ENCODE measurements around the gene IRAK1.
A peak's percentile ranks its signal among the peaks of the same experiment; 100 is the strongest.
"Not testable (repeated sequence)": the region's sequence is repeated elsewhere in the genome, so short reads cannot be mapped to it uniquely, and the experiment has no call there.

IRAK1 gene

DNA sequence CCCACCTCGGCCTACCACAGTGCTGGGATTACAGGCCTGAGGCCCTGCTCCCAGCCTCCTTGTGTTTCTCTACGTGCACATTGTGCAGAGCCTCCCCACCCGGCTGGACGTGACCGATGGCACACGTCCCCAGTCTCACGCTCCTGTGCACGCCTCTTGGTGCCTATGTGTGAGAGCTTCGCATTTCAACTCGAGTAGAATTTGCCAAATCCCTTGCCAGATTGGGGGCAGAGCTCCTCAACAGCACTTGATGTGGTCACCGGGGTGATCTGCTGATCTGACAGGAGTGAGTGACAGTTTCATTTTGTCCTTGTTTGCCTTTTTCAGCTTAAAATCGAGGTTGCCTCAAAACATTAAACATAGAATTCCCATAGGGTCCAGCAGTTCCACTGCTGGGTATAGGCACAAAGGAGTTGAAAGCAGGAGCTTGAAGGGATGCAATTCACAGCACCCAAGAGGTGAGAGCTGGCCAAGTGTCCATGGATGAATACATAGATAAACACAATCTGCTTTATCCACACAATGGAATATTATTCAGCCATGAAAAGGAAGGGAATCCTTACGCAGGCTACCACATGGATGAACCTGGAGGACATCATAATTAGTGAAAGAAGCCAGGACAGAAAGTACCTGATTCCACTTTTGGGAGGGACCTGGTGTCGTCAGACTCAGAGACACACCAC is 29.6 kb downstream of the IRAK1 start:
- no peaks in the 10 kb centered on the region for H3K36me3 ChIP-seq (ENCODE audit: control insufficient read depth, low read depth, low read length)
- no peak overlapping the region for H3K9ac ChIP-seq (ENCODE audit: low read length)
- no peak overlapping the region for H3K4me3 ChIP-seq (ENCODE audit: low read length)
- H3K27ac ChIP-seq (ENCODE audit: low read length) = no peak overlapping the region
- no peaks in the 10 kb centered on the region for H3K4me1 ChIP-seq (ENCODE audit: control insufficient read depth, low read depth, low read length)
- H3K27me3 ChIP-seq (ENCODE audit: control insufficient read depth, insufficient read depth, low read length) = no peaks in the 10 kb centered on the region
- H3K9me3 ChIP-seq (ENCODE audit: control insufficient read depth, low read depth, low read length) = peaks cover 11% of the 10 kb centered on the region

DNA sequence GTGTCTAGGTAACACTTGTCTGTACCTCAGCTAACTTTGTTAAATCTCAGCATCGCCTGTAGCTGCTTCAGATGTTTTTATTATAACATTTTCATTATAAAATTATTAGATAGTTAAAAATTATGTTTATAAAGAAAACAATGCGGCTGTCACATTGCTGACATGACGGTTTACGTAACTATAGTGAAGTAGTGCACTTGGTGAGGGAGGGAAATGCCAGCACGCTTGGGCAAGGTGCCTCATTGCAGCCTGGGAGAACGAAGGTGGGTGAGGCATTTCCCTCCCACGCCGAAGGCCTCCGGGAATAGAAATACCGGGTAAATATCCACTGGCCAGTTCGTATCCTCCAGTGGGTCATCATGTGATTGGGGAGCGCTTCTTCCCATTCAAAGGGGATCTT is 31.2 kb downstream of the IRAK1 start:
- Histone ChIP-seq H3K36me3 (ENCODE audit: control insufficient read depth, low read depth, low read length) (no peaks in the 10 kb centered on the region), H3K9me3 (ENCODE audit: control insufficient read depth, low read depth, low read length) (peaks cover 13% of the 10 kb centered on the region), H3K27me3 (ENCODE audit: control insufficient read depth, insufficient read depth, low read length) (no peaks in the 10 kb centered on the region), H3K4me3 (ENCODE audit: low read length) (no peak overlapping the region), H3K9ac (ENCODE audit: low read length) (no peak overlapping the region), H3K27ac (ENCODE audit: low read length) (no peak overlapping the region), H3K4me1 (ENCODE audit: control insufficient read depth, low read depth, low read length) (no peaks in the 10 kb centered on the region)

DNA sequence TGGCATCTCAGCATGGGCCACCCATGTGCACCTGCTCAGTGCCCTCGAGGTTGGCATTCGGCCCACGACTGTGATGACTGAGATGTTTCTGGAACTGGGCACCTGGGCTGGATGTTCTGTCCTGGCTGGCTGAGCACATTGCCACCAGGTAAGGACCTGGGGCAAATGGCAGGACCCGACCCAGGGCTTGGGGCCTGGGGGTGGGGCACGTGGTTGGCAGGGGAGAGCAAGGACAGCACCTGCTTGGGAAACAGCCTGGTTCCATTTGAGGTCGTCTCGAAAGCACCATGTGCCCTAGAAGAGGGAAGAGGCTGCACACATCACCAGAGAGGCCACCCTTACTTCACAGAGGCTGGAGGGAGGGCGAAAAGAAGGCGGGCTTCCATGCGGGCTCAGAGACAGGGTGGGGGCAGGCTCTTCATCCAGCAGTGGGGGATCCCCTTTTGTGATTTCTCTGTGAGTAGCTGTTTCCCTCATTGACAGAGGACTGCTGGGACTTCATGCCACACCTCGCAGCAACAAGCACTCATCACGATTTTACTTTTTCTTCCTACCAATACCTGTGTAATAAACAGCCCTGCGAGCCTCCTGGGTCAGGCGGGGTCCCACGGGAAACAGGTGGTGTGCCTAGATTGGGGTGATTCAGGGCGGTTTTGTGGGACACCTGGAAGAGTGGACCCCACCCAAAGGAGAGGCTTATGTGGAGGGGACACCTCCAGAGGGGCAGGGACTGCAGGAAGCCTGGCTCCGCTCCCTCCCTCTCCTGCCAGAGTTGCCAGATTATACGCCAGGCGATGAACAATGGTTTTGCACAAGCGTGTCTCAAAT is 35.1 kb downstream of the IRAK1 start:
- Histone ChIP-seq H3K27ac (ENCODE audit: low read length) (no peak overlapping the region), H3K9me3 (ENCODE audit: control insufficient read depth, low read depth, low read length) (peaks cover 5% of the 10 kb centered on the region), H3K9ac (ENCODE audit: low read length) (no peak overlapping the region), H3K36me3 (ENCODE audit: control insufficient read depth, low read depth, low read length) (no peaks in the 10 kb centered on the region), H3K4me1 (ENCODE audit: control insufficient read depth, low read depth, low read length) (no peaks in the 10 kb centered on the region), H3K27me3 (ENCODE audit: control insufficient read depth, insufficient read depth, low read length) (no peaks in the 10 kb centered on the region), H3K4me3 (ENCODE audit: low read length) (no peak overlapping the region)

DNA sequence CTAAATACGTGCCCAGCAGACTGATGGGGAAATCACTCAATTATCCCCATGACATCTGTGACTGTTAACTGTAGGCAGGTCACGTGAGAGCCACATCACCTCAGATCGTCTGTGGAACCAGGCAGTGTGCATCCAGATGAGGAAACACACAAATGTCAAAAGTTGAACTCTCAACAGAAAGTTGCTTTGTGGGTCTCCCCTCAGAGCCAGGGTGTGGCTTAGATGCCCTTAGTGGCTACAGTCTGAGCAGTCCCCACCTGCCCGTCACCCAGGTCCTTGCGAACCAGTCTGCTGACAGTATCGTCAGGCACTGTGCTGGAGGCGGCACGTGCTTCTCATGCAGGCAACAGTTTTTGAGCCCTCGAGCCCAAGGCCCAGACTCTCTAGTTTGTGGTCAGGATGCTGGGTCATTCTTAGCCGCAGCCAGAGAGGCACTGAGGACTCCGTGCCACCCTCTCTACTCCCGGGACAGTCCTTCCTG is 36.3 kb downstream of the IRAK1 start:
- Histone ChIP-seq H3K4me3 (ENCODE audit: low read length) (no peak overlapping the region), H3K27ac (ENCODE audit: low read length) (no peak overlapping the region), H3K27me3 (ENCODE audit: control insufficient read depth, insufficient read depth, low read length) (no peaks in the 10 kb centered on the region), H3K36me3 (ENCODE audit: control insufficient read depth, low read depth, low read length) (no peaks in the 10 kb centered on the region), H3K9ac (ENCODE audit: low read length) (no peak overlapping the region), H3K4me1 (ENCODE audit: control insufficient read depth, low read depth, low read length) (no peaks in the 10 kb centered on the region), H3K9me3 (ENCODE audit: control insufficient read depth, low read depth, low read length) (peaks cover 5% of the 10 kb centered on the region)

DNA sequence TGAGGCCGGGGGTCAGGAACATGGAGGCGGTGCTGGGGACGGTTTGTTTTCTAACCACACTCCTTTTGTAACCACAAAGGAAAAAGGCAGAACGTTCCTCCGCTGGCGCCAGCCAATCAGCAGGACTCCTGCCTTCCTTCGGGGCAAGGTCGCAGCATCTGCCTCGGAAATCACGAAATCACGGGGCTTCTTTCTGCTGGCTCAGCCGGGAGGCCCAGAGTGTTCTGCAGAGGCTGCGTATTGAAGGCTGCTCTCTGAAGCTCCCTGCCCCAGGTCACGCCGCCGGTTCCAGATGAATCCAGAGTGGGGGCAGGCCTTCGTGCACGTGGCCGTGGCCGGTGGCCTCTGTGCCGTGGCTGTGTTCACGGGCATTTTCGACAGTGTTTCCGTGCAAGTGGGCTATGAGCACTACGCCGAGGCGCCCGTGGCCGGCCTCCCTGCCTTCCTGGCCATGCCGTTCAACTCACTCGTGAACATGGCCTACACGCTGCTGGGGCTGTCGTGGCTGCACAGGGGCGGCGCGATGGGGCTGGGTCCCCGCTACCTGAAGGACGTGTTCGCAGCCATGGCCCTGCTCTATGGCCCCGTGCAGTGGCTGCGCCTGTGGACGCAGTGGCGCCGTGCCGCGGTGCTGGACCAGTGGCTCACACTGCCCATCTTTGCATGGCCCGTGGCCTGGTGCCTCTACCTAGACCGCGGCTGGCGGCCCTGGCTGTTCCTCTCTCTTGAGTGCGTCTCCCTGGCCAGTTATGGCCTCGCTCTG is 37.8 kb downstream of the IRAK1 start:
- Histone ChIP-seq H3K9ac (ENCODE audit: low read length) (no peak overlapping the region), H3K4me3 (ENCODE audit: low read length) (no peak overlapping the region), H3K4me1 (ENCODE audit: control insufficient read depth, low read depth, low read length) (no peaks in the 10 kb centered on the region), H3K27me3 (ENCODE audit: control insufficient read depth, insufficient read depth, low read length) (no peaks in the 10 kb centered on the region), H3K36me3 (ENCODE audit: control insufficient read depth, low read depth, low read length) (no peaks in the 10 kb centered on the region), H3K9me3 (ENCODE audit: control insufficient read depth, low read depth, low read length) (peaks cover 5% of the 10 kb centered on the region), H3K27ac (ENCODE audit: low read length) (no peak overlapping the region)

DNA sequence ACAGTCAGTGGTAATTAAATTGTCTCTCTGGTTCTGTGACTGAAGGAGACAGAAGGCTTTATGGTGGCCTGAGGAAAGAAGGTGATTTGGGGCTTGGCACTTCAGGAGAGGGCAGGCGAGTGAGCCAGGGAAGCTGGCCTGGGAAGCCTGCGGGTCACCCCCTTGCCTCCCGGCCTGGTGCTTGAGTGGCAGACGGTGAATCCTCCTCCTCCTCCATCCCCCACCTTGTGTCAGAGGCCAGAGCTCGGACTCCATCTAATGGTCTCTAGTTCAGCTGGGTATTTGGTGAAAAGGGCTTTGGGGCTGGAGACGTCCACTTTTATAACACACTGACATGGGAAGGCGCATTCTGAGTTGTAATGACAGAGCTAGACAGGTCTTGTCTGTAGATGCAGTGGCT is 38.5 kb downstream of the IRAK1 start:
- Histone ChIP-seq H3K4me1 (ENCODE audit: control insufficient read depth, low read depth, low read length) (no peaks in the 10 kb centered on the region), H3K4me3 (ENCODE audit: low read length) (no peak overlapping the region), H3K27ac (ENCODE audit: low read length) (no peak overlapping the region), H3K27me3 (ENCODE audit: control insufficient read depth, insufficient read depth, low read length) (no peaks in the 10 kb centered on the region), H3K9ac (ENCODE audit: low read length) (no peak overlapping the region), H3K9me3 (ENCODE audit: control insufficient read depth, low read depth, low read length) (peaks cover 5% of the 10 kb centered on the region), H3K36me3 (ENCODE audit: control insufficient read depth, low read depth, low read length) (no peaks in the 10 kb centered on the region)

DNA sequence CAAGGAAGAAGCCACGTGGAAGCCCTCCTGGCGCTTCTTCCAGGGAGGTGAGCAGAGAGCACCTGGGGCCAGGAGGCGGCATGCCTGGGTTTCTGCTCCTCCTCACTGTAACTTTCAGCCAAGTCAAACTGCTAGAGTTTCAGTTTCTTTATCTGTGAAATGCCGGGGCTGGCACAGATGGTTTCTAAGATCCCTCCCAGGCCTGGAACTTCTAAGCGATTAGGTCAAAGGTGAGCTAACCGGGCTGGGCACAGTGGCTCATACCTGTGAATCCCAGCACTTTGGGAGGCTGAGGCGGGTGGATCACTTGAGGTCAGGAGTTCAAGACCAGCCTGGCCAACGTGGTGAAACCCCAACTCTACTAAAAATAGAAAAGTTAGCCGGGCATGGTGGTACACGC is 39.3 kb downstream of the IRAK1 start:
- H3K4me3 ChIP-seq (ENCODE audit: low read length); H3K36me3 ChIP-seq (ENCODE audit: control insufficient read depth, low read depth, low read length); H3K9ac ChIP-seq (ENCODE audit: low read length); H3K27me3 ChIP-seq (ENCODE audit: control insufficient read depth, insufficient read depth, low read length); H3K9me3 ChIP-seq (ENCODE audit: control insufficient read depth, low read depth, low read length); H3K27ac ChIP-seq (ENCODE audit: low read length); H3K4me1 ChIP-seq (ENCODE audit: control insufficient read depth, low read depth, low read length): not testable (repeated sequence)

DNA sequence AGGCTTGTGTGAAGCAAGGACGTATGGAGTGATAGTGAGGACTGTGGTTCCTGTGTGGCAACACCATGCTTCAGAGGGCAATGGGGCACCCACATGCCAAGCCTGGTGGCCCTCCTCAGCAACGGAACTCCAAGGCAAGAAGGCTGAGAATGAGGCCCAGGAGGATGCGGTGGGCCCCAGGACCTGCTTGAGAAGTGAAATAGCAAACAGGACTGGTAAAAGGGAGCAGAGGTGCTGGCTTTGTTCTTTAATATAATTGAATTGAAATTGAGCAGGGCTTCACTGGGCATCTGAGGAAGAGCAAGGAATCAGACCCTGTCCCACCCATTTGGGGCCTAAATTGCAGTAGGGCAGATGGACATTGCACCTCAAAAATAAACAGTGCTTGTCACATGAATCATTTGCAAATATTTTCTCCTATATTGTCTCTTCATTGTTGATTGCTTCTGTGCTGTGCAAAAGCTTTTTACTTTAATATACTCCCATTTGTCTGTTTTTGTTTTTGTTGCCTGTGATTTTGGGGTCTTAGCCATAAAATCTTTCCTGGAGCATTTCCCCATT is 44.9 kb downstream of the IRAK1 start:
- no peak overlapping the region for H3K9ac ChIP-seq (ENCODE audit: low read length)
- no peaks in the 10 kb centered on the region for H3K27me3 ChIP-seq (ENCODE audit: control insufficient read depth, insufficient read depth, low read length)
- no peaks in the 10 kb centered on the region for H3K4me1 ChIP-seq (ENCODE audit: control insufficient read depth, low read depth, low read length)
- no peak overlapping the region for H3K27ac ChIP-seq (ENCODE audit: low read length)
- H3K4me3 ChIP-seq (ENCODE audit: low read length) = no peak overlapping the region
- no peaks in the 10 kb centered on the region for H3K36me3 ChIP-seq (ENCODE audit: control insufficient read depth, low read depth, low read length)
- H3K9me3 ChIP-seq (ENCODE audit: control insufficient read depth, low read depth, low read length) = no peaks in the 10 kb centered on the region

DNA sequence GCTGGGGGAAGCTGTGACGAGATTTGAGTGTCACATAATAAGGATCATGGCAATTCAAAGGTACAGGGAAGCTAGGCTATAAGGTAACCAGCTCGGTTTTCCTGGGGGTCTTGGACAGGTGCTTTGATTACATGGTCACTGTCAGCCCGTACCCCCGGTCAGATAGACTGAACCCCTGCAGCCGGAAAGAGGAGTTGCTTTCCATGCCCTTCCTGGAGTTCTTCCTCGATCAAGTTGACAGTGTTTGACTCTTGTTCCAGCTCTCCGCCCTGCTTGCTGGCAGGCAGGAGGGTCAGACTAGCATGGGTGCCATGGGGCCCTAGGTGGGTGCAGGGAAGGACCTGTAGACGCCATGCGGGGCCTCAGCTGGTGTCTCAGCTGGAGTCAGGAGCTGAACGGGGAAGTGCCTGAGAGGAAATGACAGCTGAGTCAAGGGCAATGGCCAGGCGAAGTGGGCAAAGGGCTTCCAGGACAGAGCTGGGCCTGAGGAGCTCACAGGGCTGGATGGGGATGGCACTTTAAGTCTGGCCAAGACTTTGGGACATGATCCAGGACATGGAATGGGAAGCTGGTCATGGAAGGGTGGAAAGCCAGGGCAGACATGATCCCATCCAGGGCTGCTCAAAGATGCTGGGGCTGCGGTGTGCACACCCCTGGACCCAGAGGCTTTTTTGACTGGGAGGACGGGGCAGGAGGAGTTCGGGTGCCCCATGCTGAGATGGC is 45.5 kb downstream of the IRAK1 start:
- no peaks in the 10 kb centered on the region for H3K9me3 ChIP-seq (ENCODE audit: control insufficient read depth, low read depth, low read length)
- H3K4me3 ChIP-seq (ENCODE audit: low read length) = no peak overlapping the region
- no peak overlapping the region for H3K27ac ChIP-seq (ENCODE audit: low read length)
- H3K4me1 ChIP-seq (ENCODE audit: control insufficient read depth, low read depth, low read length) = no peaks in the 10 kb centered on the region
- no peaks in the 10 kb centered on the region for H3K36me3 ChIP-seq (ENCODE audit: control insufficient read depth, low read depth, low read length)
- no peak overlapping the region for H3K9ac ChIP-seq (ENCODE audit: low read length)
- no peaks in the 10 kb centered on the region for H3K27me3 ChIP-seq (ENCODE audit: control insufficient read depth, insufficient read depth, low read length)

DNA sequence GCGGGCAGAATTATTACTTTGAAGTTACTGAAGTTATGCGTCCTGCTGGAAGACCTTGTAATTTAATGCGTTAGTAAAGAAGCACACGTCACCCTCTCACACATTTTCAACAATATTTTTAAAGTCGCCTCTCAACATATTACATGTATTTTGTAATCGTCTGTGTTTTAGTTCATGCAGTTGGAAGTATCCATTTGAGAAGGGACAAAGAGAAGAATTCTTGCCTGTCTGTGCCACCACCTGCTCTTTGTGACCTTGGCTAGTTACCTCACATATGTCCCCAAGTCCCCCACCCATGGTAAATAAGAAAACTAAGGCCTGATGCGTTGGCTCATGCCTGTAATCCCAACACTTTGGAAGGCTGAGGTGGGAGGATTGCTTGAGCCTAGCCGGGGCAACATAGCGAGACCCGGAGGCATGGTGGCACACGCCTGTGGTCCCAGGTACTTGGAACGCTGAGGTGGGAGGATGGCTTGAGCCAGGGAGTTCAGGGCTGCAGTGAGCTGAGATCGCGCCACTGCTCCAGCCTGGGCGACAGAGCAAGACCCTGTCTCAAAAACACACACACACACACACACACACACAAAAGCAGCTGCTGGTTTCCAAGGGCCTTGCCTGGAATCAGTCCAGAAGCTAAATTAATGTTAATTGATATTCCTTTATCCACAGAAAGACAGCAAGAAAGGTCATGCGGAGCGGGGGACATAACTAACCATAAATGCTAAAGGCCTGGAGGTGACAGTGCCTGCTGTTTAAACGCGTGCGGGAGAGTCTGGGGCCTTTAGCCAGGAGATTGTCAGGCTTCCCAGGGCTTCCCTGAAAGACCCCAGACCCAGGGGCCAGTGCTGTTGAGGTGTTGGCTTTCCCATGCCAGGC is 46.3 kb downstream of the IRAK1 start:
- no peaks in the 10 kb centered on the region for H3K36me3 ChIP-seq (ENCODE audit: control insufficient read depth, low read depth, low read length)
- no peaks in the 10 kb centered on the region for H3K4me1 ChIP-seq (ENCODE audit: control insufficient read depth, low read depth, low read length)
- no peaks in the 10 kb centered on the region for H3K9me3 ChIP-seq (ENCODE audit: control insufficient read depth, low read depth, low read length)
- H3K27ac ChIP-seq (ENCODE audit: low read length) = peak overlapping the region; percentile 59
- no peaks in the 10 kb centered on the region for H3K27me3 ChIP-seq (ENCODE audit: control insufficient read depth, insufficient read depth, low read length)
- peak overlapping the region; percentile 78 for H3K9ac ChIP-seq (ENCODE audit: low read length)
- H3K4me3 ChIP-seq (ENCODE audit: low read length) = peak overlapping the region; percentile 77
